GM12878 (cell line): ENCODE measurements around the gene PSAT1. TPM values are rescaled to one million over a fixed set of nuclear protein-coding genes. Genes with fewer than 3 reads are reported as not detected.

Experiments
- ATAC-seq: fragments of 200-7000 bp; cut with Tn5 transposase; 3 replicates; pipeline ENCODE4 v1.9.1; 2020; ENCODE audit warnings: mild to moderate bottlenecking, moderate library complexity
- BruUV-seq: library from RNA; stranded (reverse); fragments of 400-500 nt; replicated peaks from 2 replicates; lab custom pipeline; 2021; lab: Mats Ljungman, UMichigan
- CTCF ChIA-PET: fragments of 300-600 bp; sonication (Branson Sonifier 250); formaldehyde crosslinking; extraction: SDS; loops from one replicate; lab custom pipeline; 2021; ENCODE audit warnings: inconsistent platforms; lab: Yijun Ruan, JAX
- POLR2A ChIA-PET: fragments of 350-600 bp; formaldehyde crosslinking; extraction: SDS; loops from one replicate; lab custom pipeline; 2021; ENCODE audit warnings: inconsistent platforms; lab: Charles Lee
- RAD21 ChIA-PET: fragments of 300-600 bp; sonication (Branson Sonifier 250); formaldehyde crosslinking; loops from one replicate; lab custom pipeline; 2023; ENCODE audit warnings: antibody characterized with exemption; ENCODE audit not compliant: unreplicated experiment; lab: Charles Lee
- SMC1A ChIA-PET: fragments of 300-600 bp; sonication (Branson Sonifier 250); formaldehyde crosslinking; loops from one replicate; lab custom pipeline; 2023; ENCODE audit not compliant: unreplicated experiment, uncharacterized antibody; lab: Charles Lee
- DNase-seq: peaks from one replicate; pipeline ENCODE4 v3.0.0-alpha.2; 2011; ENCODE audit warnings: low read depth, low spot score
- FAIRE-seq: peaks from 3 replicates; lab custom pipeline; 2011; peaks lifted over from hg19 to GRCh38; lab: Jason Lieb, UNC
- H2AFZ ChIP-seq: 2 replicates; pipeline ENCODE4 v1.6.0; 2011; ENCODE audit warnings: low read depth, low read length, control low read depth; ENCODE audit not compliant: control insufficient read depth
- H3K27ac ChIP-seq: 2 replicates; pipeline ENCODE4 v1.5.1; 2011; ENCODE audit warnings: control low read depth; ENCODE audit not compliant: control insufficient read depth, insufficient read depth
- H3K27me3 ChIP-seq, 2 experiments: replicated peaks in 1 of 2; 2 replicates each; pipeline versions ENCODE4 v1.6.0 to v1.6.1; 2011; ENCODE audit warnings: low read length in 1 of 2; ENCODE audit not compliant: control insufficient read depth in 2 of 2, insufficient read depth in 2 of 2
- H3K36me3 ChIP-seq, 2 experiments: 2 replicates each; pipeline ENCODE4 v1.5.1; 2011; ENCODE audit warnings: low read length in 1 of 2; ENCODE audit not compliant: control insufficient read depth in 2 of 2, insufficient read depth in 2 of 2
- H3K4me1 ChIP-seq: 2 replicates; pipeline ENCODE4 v1.6.1; 2011; ENCODE audit warnings: mild to moderate bottlenecking, low read length, moderate library complexity, mixed read lengths; ENCODE audit not compliant: control insufficient read depth, insufficient read depth
- H3K4me2 ChIP-seq: 2 replicates; pipeline ENCODE4 v1.6.0; 2011; ENCODE audit warnings: control low read depth; ENCODE audit not compliant: control insufficient read depth, insufficient read depth
- H3K4me3 ChIP-seq: fragments of 200-600 bp; sonication (generic); 2 replicates; pipeline ENCODE4 v1.5.1; 2016
- H3K79me2 ChIP-seq: 2 replicates; pipeline ENCODE4 v1.6.0; 2011; ENCODE audit warnings: low read length; ENCODE audit not compliant: control insufficient read depth, insufficient read depth
- H3K9ac ChIP-seq: 2 replicates; pipeline ENCODE4 v1.8.0; 2011; ENCODE audit warnings: low read length, control low read depth, mixed read lengths; ENCODE audit not compliant: control insufficient read depth, insufficient read depth
- H3K9me3 ChIP-seq: replicated peaks from 3 replicates; pipeline ENCODE4 v1.5.1; 2011; ENCODE audit warnings: mild to moderate bottlenecking, low read length; ENCODE audit not compliant: control insufficient read depth, insufficient read depth
- H4K20me1 ChIP-seq: 2 replicates; pipeline ENCODE4 v1.6.0; 2011; ENCODE audit not compliant: control insufficient read depth, insufficient read depth
- CBX5 ChIP-seq: sonication (generic); IDR thresholded peaks from 2 replicates; pipeline ENCODE4 v1.6.1; 2016; ENCODE audit warnings: low read depth, moderate library complexity, mild to moderate bottlenecking, inconsistent platforms
- JUNB ChIP-seq: IDR thresholded peaks from 2 replicates; pipeline ENCODE4 v1.6.1; 2016; ENCODE audit warnings: antibody characterized with exemption, mild to moderate bottlenecking
- KDM1A ChIP-seq: fragments of 200-600 bp; sonication (generic); IDR thresholded peaks from 2 replicates; pipeline ENCODE4 v1.6.1; 2016; ENCODE audit warnings: borderline replicate concordance
- LARP7 ChIP-seq: fragments of 450-650 bp; IDR thresholded peaks from 2 replicates; pipeline ENCODE4 v1.6.1; 2017; ENCODE audit warnings: mild to moderate bottlenecking
- NR2C2 ChIP-seq: IDR thresholded peaks from 2 replicates; pipeline ENCODE4 v1.6.1; 2011; ENCODE audit warnings: borderline replicate concordance, low read depth; ENCODE audit not compliant: control insufficient read depth, insufficient read length
- SMAD5 ChIP-seq: IDR thresholded peaks from 2 replicates; pipeline ENCODE4 v1.6.1; 2016; ENCODE audit warnings: antibody characterized with exemption, low read depth
- WGBS: methylation state at CpG from one replicate; pipeline ENCODE4 v1.1.6; 2016; ENCODE audit warnings: low lambda C conversion rate; ENCODE audit not compliant: insufficient replicate concordance, insufficient coverage; ENCODE audit errors: missing lambda C conversion rate; 5-methylcytosine and 5-hydroxymethylcytosine counted together
- in situ Hi-C: fragments of 300-500 bp; cut with MboI; formaldehyde crosslinking; loops from 9 replicates; pipeline ENCODE4 v1.14.3; 2018; ENCODE audit warnings: mixed read lengths
- intact Hi-C: fragments of 100-400 bp; cut with micrococcal nuclease; formaldehyde crosslinking; loops from one replicate; pipeline ENCODE4 v1.14.2; 2022; ENCODE audit not compliant: unreplicated experiment
- polyA plus RNA-seq, 11 experiments: library from polyadenylated mRNA; depleted of rRNA in 4 of 11; unstranded in 6 of 11; stranded (reverse) in 5 of 11; fragments of >200 nt; fragmentation: Nextera tagmentation in 4 of 11; fragmentation: Illumina TruSeq in 1 of 11; extraction: Ambion mirVana in 4 of 11; extraction: Trizol in 1 of 11; gene quantifications; 1 replicate in 1 of 11; 2 replicates in 10 of 11; pipeline versions ENCODE4 v1.2.1 to v1.2.3, GENCODE V29; 2011 to 2016; ENCODE audit warnings: inconsistent platforms in 2 of 11, missing spikeins in 2 of 11, low read depth in 1 of 11
- total RNA-seq, 4 experiments: library from RNA; depleted of rRNA in 3 of 4; stranded (reverse); fragments of >200 nt in 3 of 4; fragmentation: Illumina TruSeq in 1 of 4; extraction: Trizol in 1 of 4; gene quantifications; 2 replicates each; pipeline versions ENCODE4 v1.2.1 to v1.2.3, GENCODE V29; 2013 to 2021
- TF ChIP-seq, protein P1 (sequence below): IDR thresholded peaks from 2 replicates; pipeline ENCODE4 v1.6.1; 2012; ENCODE audit warnings: mild to moderate bottlenecking, low read depth, low read length
- TF ChIP-seq, protein P2 (sequence below): IDR thresholded peaks from 2 replicates; pipeline ENCODE4 v1.6.1; 2012; ENCODE audit warnings: improper control_type of control experiment, low read depth, low read length; ENCODE audit not compliant: insufficient replicate concordance
- TF ChIP-seq, protein P3 (sequence below): fragments of 450-650 bp; IDR thresholded peaks from 2 replicates; pipeline ENCODE4 v1.6.1; 2017; ENCODE audit warnings: mild to moderate bottlenecking

Gene PSAT1
- total and polyA plus RNA-seq, 10 of the 15 experiments (the other 5 are each of a cell fraction or from before 2014, with no cell fraction given), result 35.1 to 126 (median 51.9) TPM

DNA sequence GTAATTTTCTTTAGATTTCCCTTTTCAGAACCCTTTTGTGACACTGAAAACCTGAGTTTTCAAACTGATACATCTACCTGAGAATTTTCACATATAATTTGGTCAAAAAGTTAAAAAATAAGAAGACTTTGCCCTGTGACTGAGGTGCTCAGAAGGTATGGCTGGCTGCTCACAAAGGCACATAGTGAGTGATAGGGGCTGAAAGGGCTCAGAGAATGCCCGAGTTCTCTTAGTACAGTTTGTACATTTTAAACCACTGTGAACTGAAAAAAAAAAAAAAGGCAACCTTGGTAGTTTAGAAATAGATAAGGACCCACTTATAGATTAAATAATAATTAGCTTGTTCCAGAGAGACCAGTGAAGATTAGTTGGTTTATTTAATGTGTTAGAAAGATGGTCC is 18.1 kb upstream of the PSAT1 start:
- no peaks in the 10 kb centered on the region; a peak in 1 of 4 replicates for H3K36me3 ChIP-seq
- intact Hi-C loops (no loop called here), in situ Hi-C loops (no loop called here)
- H2AFZ ChIP-seq, result no peak overlapping the region
- SMC1A ChIA-PET, result interaction anchor here (0.7 to 1.1 kb wide), 2 partner anchors 19 to 26 kb away, joined by 3 to 4 read pairs; no protein-coding TSS in a partner anchor
- no peak for ATAC-seq
- no CpG with 5 or more reads among the region's 1 CpG for WGBS
- no peak for FAIRE-seq
- CTCF ChIA-PET, result interaction anchor here (0.8 to 1.5 kb wide), 4 partner anchors 23 to 149 kb away, joined by 3 to 6 read pairs (median 4); no protein-coding TSS in a partner anchor
- H4K20me1 ChIP-seq, result no peaks in the 10 kb centered on the region
- H3K4me3 ChIP-seq, result no peak overlapping the region
- no peaks in the 10 kb centered on the region for H3K4me1 ChIP-seq
- H3K27ac ChIP-seq, result no peak overlapping the region
- RAD21 ChIA-PET, result no interaction called here
- no peak overlapping the region for H3K4me2 ChIP-seq
- POLR2A ChIA-PET, result interaction anchor here (0.6 kb wide), 1 partner anchor 310 kb away, joined by 7 read pairs; no protein-coding TSS in a partner anchor
- no peaks in the 10 kb centered on the region for H3K9me3 ChIP-seq
- no TSS peak for BruUV-seq
- no peaks in the 10 kb centered on the region for H3K79me2 ChIP-seq
- H3K9ac ChIP-seq, result no peak overlapping the region
- no peak for DNase-seq
- H3K27me3 ChIP-seq, result no peaks in the 10 kb centered on the region
- TF ChIP-seq LARP7 (no peak), CBX5 (no peak), NR2C2 (no peak), KDM1A (no peak), SMAD5 (no peak), JUNB (no peak)
- TF ChIP-seq, protein P1, sequence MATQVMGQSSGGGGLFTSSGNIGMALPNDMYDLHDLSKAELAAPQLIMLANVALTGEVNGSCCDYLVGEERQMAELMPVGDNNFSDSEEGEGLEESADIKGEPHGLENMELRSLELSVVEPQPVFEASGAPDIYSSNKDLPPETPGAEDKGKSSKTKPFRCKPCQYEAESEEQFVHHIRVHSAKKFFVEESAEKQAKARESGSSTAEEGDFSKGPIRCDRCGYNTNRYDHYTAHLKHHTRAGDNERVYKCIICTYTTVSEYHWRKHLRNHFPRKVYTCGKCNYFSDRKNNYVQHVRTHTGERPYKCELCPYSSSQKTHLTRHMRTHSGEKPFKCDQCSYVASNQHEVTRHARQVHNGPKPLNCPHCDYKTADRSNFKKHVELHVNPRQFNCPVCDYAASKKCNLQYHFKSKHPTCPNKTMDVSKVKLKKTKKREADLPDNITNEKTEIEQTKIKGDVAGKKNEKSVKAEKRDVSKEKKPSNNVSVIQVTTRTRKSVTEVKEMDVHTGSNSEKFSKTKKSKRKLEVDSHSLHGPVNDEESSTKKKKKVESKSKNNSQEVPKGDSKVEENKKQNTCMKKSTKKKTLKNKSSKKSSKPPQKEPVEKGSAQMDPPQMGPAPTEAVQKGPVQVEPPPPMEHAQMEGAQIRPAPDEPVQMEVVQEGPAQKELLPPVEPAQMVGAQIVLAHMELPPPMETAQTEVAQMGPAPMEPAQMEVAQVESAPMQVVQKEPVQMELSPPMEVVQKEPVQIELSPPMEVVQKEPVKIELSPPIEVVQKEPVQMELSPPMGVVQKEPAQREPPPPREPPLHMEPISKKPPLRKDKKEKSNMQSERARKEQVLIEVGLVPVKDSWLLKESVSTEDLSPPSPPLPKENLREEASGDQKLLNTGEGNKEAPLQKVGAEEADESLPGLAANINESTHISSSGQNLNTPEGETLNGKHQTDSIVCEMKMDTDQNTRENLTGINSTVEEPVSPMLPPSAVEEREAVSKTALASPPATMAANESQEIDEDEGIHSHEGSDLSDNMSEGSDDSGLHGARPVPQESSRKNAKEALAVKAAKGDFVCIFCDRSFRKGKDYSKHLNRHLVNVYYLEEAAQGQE, result no peak
- TF ChIP-seq, protein P2, sequence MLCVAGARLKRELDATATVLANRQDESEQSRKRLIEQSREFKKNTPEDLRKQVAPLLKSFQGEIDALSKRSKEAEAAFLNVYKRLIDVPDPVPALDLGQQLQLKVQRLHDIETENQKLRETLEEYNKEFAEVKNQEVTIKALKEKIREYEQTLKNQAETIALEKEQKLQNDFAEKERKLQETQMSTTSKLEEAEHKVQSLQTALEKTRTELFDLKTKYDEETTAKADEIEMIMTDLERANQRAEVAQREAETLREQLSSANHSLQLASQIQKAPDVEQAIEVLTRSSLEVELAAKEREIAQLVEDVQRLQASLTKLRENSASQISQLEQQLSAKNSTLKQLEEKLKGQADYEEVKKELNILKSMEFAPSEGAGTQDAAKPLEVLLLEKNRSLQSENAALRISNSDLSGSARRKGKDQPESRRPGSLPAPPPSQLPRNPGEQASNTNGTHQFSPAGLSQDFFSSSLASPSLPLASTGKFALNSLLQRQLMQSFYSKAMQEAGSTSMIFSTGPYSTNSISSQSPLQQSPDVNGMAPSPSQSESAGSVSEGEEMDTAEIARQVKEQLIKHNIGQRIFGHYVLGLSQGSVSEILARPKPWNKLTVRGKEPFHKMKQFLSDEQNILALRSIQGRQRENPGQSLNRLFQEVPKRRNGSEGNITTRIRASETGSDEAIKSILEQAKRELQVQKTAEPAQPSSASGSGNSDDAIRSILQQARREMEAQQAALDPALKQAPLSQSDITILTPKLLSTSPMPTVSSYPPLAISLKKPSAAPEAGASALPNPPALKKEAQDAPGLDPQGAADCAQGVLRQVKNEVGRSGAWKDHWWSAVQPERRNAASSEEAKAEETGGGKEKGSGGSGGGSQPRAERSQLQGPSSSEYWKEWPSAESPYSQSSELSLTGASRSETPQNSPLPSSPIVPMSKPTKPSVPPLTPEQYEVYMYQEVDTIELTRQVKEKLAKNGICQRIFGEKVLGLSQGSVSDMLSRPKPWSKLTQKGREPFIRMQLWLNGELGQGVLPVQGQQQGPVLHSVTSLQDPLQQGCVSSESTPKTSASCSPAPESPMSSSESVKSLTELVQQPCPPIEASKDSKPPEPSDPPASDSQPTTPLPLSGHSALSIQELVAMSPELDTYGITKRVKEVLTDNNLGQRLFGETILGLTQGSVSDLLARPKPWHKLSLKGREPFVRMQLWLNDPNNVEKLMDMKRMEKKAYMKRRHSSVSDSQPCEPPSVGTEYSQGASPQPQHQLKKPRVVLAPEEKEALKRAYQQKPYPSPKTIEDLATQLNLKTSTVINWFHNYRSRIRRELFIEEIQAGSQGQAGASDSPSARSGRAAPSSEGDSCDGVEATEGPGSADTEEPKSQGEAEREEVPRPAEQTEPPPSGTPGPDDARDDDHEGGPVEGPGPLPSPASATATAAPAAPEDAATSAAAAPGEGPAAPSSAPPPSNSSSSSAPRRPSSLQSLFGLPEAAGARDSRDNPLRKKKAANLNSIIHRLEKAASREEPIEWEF, result no peak
- TF ChIP-seq, protein P3, sequence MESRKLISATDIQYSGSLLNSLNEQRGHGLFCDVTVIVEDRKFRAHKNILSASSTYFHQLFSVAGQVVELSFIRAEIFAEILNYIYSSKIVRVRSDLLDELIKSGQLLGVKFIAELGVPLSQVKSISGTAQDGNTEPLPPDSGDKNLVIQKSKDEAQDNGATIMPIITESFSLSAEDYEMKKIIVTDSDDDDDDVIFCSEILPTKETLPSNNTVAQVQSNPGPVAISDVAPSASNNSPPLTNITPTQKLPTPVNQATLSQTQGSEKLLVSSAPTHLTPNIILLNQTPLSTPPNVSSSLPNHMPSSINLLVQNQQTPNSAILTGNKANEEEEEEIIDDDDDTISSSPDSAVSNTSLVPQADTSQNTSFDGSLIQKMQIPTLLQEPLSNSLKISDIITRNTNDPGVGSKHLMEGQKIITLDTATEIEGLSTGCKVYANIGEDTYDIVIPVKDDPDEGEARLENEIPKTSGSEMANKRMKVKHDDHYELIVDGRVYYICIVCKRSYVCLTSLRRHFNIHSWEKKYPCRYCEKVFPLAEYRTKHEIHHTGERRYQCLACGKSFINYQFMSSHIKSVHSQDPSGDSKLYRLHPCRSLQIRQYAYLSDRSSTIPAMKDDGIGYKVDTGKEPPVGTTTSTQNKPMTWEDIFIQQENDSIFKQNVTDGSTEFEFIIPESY, result no peak
